ENCODE data around the gene PPM1M.
A peak's percentile ranks its signal among the peaks of the same experiment; 100 is the strongest.

The PPM1M gene

GRCh38 chr3:52245322-52246263, at the start of gene PPM1M:
Gene PPM1M (plus strand): TSS chr3:52245759. CDS start chr3:52245825, 66 bp downstream.
- no peaks in the 10 kb centered on the region for H3K27me3 ChIP-seq (ENCODE audit: insufficient read depth, low read length)
- H3K4me1 ChIP-seq (ENCODE audit: control insufficient read depth, insufficient read depth, low read length, unreplicated experiment): peaks cover 29% of the 10 kb centered on the region
- H3K4me3 ChIP-seq (ENCODE audit: low read depth, low read length): peak within 1 kb of the TSS; percentile 74
- H3K79me2 ChIP-seq (ENCODE audit: control insufficient read depth, insufficient read depth, low read length, unreplicated experiment): peaks cover 4% of the 10 kb centered on the region
- no peak within 1 kb of the TSS for H3K27ac ChIP-seq (ENCODE audit: low read depth, low read length)
- no peaks in the 10 kb centered on the region for H3K36me3 ChIP-seq (ENCODE audit: insufficient read depth, low read length)
- H2AFZ ChIP-seq (ENCODE audit: low read length, unreplicated experiment): peak within 1 kb of the TSS; percentile 80

- peaks cover 15% of the 10 kb centered on the region for H3K79me2 ChIP-seq (ENCODE audit: control insufficient read depth, insufficient read depth, low read length, unreplicated experiment)
- H2AFZ ChIP-seq (ENCODE audit: low read length, unreplicated experiment): no peak overlapping the region
- H3K36me3 ChIP-seq (ENCODE audit: insufficient read depth, low read length): no peaks in the 10 kb centered on the region
- no peak overlapping the region for H3K4me3 ChIP-seq (ENCODE audit: low read depth, low read length)
- H3K4me1 ChIP-seq (ENCODE audit: control insufficient read depth, insufficient read depth, low read length, unreplicated experiment): peaks cover 54% of the 10 kb centered on the region
- H3K27ac ChIP-seq (ENCODE audit: low read depth, low read length): peak overlapping the region; percentile 31
- no peaks in the 10 kb centered on the region for H3K27me3 ChIP-seq (ENCODE audit: insufficient read depth, low read length)
Observed at GRCh38 chr3:52195823-52196331, 49.7 kb upstream of the PPM1M start.

GRCh38 chr3:52196977-52197376, 48.6 kb upstream of the PPM1M start:
- Histone ChIP-seq H3K36me3 (ENCODE audit: insufficient read depth, low read length) (peaks cover 5% of the 10 kb centered on the region; the same call in 1 of the 2 replicates), H3K27me3 (ENCODE audit: insufficient read depth, low read length) (no peaks in the 10 kb centered on the region), H3K79me2 (ENCODE audit: control insufficient read depth, insufficient read depth, low read length, unreplicated experiment) (peaks cover 15% of the 10 kb centered on the region), H3K4me3 (ENCODE audit: low read depth, low read length) (no peak overlapping the region), H3K27ac (ENCODE audit: low read depth, low read length) (no peak overlapping the region), H3K4me1 (ENCODE audit: control insufficient read depth, insufficient read depth, low read length, unreplicated experiment) (peaks cover 57% of the 10 kb centered on the region), H2AFZ (ENCODE audit: low read length, unreplicated experiment) (no peak overlapping the region)

GRCh38 chr3:52197499-52197841, 48.1 kb upstream of the PPM1M start:
- H3K27ac ChIP-seq (ENCODE audit: low read depth, low read length): no peak overlapping the region
- peak overlapping the region; percentile 41 for H2AFZ ChIP-seq (ENCODE audit: low read length, unreplicated experiment)
- peaks cover 56% of the 10 kb centered on the region for H3K4me1 ChIP-seq (ENCODE audit: control insufficient read depth, insufficient read depth, low read length, unreplicated experiment)

GRCh38 chr3:52197842-52198625, 47.5 kb upstream of the PPM1M start, which contains the start of gene ALAS1:
Gene ALAS1 (plus strand): TSS chr3:52198160. CDS start chr3:52199242, 1,082 bp downstream.
- Histone ChIP-seq H3K79me2 (ENCODE audit: control insufficient read depth, insufficient read depth, low read length, unreplicated experiment) (peaks cover 15% of the 10 kb centered on the region), H3K27ac (ENCODE audit: low read depth, low read length) (no peak within 1 kb of the TSS), H3K4me1 (ENCODE audit: control insufficient read depth, insufficient read depth, low read length, unreplicated experiment) (peaks cover 51% of the 10 kb centered on the region), H3K4me3 (ENCODE audit: low read depth, low read length) (peak within 1 kb of the TSS; percentile 89), H3K36me3 (ENCODE audit: insufficient read depth, low read length) (peaks cover 15% of the 10 kb centered on the region), H2AFZ (ENCODE audit: low read length, unreplicated experiment) (peak within 1 kb of the TSS; percentile 41), H3K27me3 (ENCODE audit: insufficient read depth, low read length) (no peaks in the 10 kb centered on the region)

More at GRCh38 chr3:52197499-52197841, 48.1 kb upstream of the PPM1M start:
- H3K36me3 ChIP-seq (ENCODE audit: insufficient read depth, low read length): peaks cover 9% of the 10 kb centered on the region; the same call in 1 of the 2 replicates
- no peaks in the 10 kb centered on the region for H3K27me3 ChIP-seq (ENCODE audit: insufficient read depth, low read length)
- peak overlapping the region; percentile 89 for H3K4me3 ChIP-seq (ENCODE audit: low read depth, low read length)
- peaks cover 15% of the 10 kb centered on the region for H3K79me2 ChIP-seq (ENCODE audit: control insufficient read depth, insufficient read depth, low read length, unreplicated experiment)

- Histone ChIP-seq H3K4me3 (ENCODE audit: low read depth, low read length) (peak overlapping the region; percentile 89), H3K4me1 (ENCODE audit: control insufficient read depth, insufficient read depth, low read length, unreplicated experiment) (peaks cover 46% of the 10 kb centered on the region), H3K27me3 (ENCODE audit: insufficient read depth, low read length) (no peaks in the 10 kb centered on the region), H3K36me3 (ENCODE audit: insufficient read depth, low read length) (peaks cover 17% of the 10 kb centered on the region), H2AFZ (ENCODE audit: low read length, unreplicated experiment) (peak overlapping the region; percentile 19), H3K79me2 (ENCODE audit: control insufficient read depth, insufficient read depth, low read length, unreplicated experiment) (peaks cover 15% of the 10 kb centered on the region), H3K27ac (ENCODE audit: low read depth, low read length) (no peak overlapping the region)
Observed at GRCh38 chr3:52198643-52199608, 46.6 kb upstream of the PPM1M start.

GRCh38 chr3:52200981-52201679, 44.4 kb upstream of the PPM1M start:
- Histone ChIP-seq H2AFZ (ENCODE audit: low read length, unreplicated experiment) (no peak overlapping the region), H3K4me3 (ENCODE audit: low read depth, low read length) (no peak overlapping the region), H3K36me3 (ENCODE audit: insufficient read depth, low read length) (peaks cover 30% of the 10 kb centered on the region), H3K79me2 (ENCODE audit: control insufficient read depth, insufficient read depth, low read length, unreplicated experiment) (peaks cover 15% of the 10 kb centered on the region), H3K27ac (ENCODE audit: low read depth, low read length) (no peak overlapping the region), H3K4me1 (ENCODE audit: control insufficient read depth, insufficient read depth, low read length, unreplicated experiment) (peaks cover 39% of the 10 kb centered on the region), H3K27me3 (ENCODE audit: insufficient read depth, low read length) (no peaks in the 10 kb centered on the region)

GRCh38 chr3:52202384-52203077, 43.0 kb upstream of the PPM1M start:
- H3K36me3 ChIP-seq (ENCODE audit: insufficient read depth, low read length): peaks cover 37% of the 10 kb centered on the region
- H2AFZ ChIP-seq (ENCODE audit: low read length, unreplicated experiment): no peak overlapping the region
- peaks cover 28% of the 10 kb centered on the region for H3K4me1 ChIP-seq (ENCODE audit: control insufficient read depth, insufficient read depth, low read length, unreplicated experiment)
- no peak overlapping the region for H3K4me3 ChIP-seq (ENCODE audit: low read depth, low read length)
- H3K79me2 ChIP-seq (ENCODE audit: control insufficient read depth, insufficient read depth, low read length, unreplicated experiment): peaks cover 15% of the 10 kb centered on the region
- H3K27ac ChIP-seq (ENCODE audit: low read depth, low read length): no peak overlapping the region
- H3K27me3 ChIP-seq (ENCODE audit: insufficient read depth, low read length): no peaks in the 10 kb centered on the region

GRCh38 chr3:52203701-52204100, 41.9 kb upstream of the PPM1M start:
- peaks cover 48% of the 10 kb centered on the region for H3K36me3 ChIP-seq (ENCODE audit: insufficient read depth, low read length)
- no peak overlapping the region for H3K4me3 ChIP-seq (ENCODE audit: low read depth, low read length)
- H3K4me1 ChIP-seq (ENCODE audit: control insufficient read depth, insufficient read depth, low read length, unreplicated experiment): peaks cover 25% of the 10 kb centered on the region
- no peak overlapping the region for H3K27ac ChIP-seq (ENCODE audit: low read depth, low read length)
- no peaks in the 10 kb centered on the region for H3K27me3 ChIP-seq (ENCODE audit: insufficient read depth, low read length)
- H2AFZ ChIP-seq (ENCODE audit: low read length, unreplicated experiment): no peak overlapping the region
- peaks cover 9% of the 10 kb centered on the region for H3K79me2 ChIP-seq (ENCODE audit: control insufficient read depth, insufficient read depth, low read length, unreplicated experiment)
